Measurements from ENCODE around the gene TRIM50. TPM values are rescaled to one million over a fixed set of nuclear protein-coding genes. Genes with fewer than 3 reads are reported as not detected.

The TRIM50 gene
- total RNA-seq, 1 donor = not detected

Other genes starting within 250 kb of the TRIM50 start
- not detected for gene SPDYE9, start 242.0 kb downstream of the TRIM50 start, total RNA-seq
- 12.9 TPM for gene NSUN5, start 19.3 kb downstream of the TRIM50 start, total RNA-seq
- gene FKBP6, start 79 bp upstream of the TRIM50 start, total RNA-seq = not detected
- gene FZD9, start 105.7 kb upstream of the TRIM50 start, total RNA-seq = 0.21 TPM
- gene BAZ1B, start 194.2 kb upstream of the TRIM50 start, total RNA-seq = 52.2 TPM
- gene BCL7B, start 229.6 kb upstream of the TRIM50 start, total RNA-seq = 60.7 TPM